Loucy (cell line): ENCODE data around the gene MCOLN1.

Source experiments
- H2AFZ ChIP-seq: fragments of 200-600 bp; sonication (generic); 2 replicates; pipeline ENCODE4 v1.6.0; 2016; ENCODE audit warnings: antibody characterized with exemption, mild to moderate bottlenecking, low read length, moderate library complexity
- H3F3A ChIP-seq: fragments of 200-600 bp; 2 replicates; pipeline ENCODE4 v1.6.0; 2016; ENCODE audit warnings: antibody characterized with exemption, low read depth, mild to moderate bottlenecking
- H3K27me3 ChIP-seq: fragments of 200-600 bp; sonication (generic); 2 replicates; pipeline ENCODE4 v1.6.1; 2014; ENCODE audit warnings: low read length, mild to moderate bottlenecking; ENCODE audit not compliant: insufficient read depth, poor library complexity, severe bottlenecking
- H3K36me3 ChIP-seq: fragments of 200-600 bp; sonication (generic); 2 replicates; pipeline ENCODE4 v1.6.1; 2016; ENCODE audit warnings: low read length; ENCODE audit not compliant: insufficient read depth
- H3K4me1 ChIP-seq: fragments of 200-600 bp; sonication (generic); 2 replicates; pipeline ENCODE4 v1.5.1; 2014; ENCODE audit warnings: low read length, mild to moderate bottlenecking; ENCODE audit not compliant: insufficient read depth, poor library complexity, severe bottlenecking
- H3K4me2 ChIP-seq: fragments of 200-600 bp; sonication (generic); 2 replicates; pipeline ENCODE4 v1.6.0; 2014; ENCODE audit warnings: antibody characterized with exemption, low read length, low read depth, mild to moderate bottlenecking; ENCODE audit not compliant: poor library complexity, severe bottlenecking
- H3K4me3 ChIP-seq: fragments of 200-600 bp; sonication (generic); 2 replicates; pipeline ENCODE4 v1.5.1; 2014; ENCODE audit warnings: low read length, mild to moderate bottlenecking, mixed read lengths; ENCODE audit not compliant: poor library complexity, severe bottlenecking
- H3K79me2 ChIP-seq: fragments of 200-600 bp; sonication (generic); 2 replicates; pipeline ENCODE4 v1.6.1; 2014; ENCODE audit warnings: low read length; ENCODE audit not compliant: insufficient read depth
- H3K9ac ChIP-seq: fragments of 200-600 bp; sonication (generic); 2 replicates; pipeline ENCODE4 v1.6.0; 2014; ENCODE audit warnings: mild to moderate bottlenecking, low read depth, low read length, moderate library complexity; ENCODE audit not compliant: poor library complexity, severe bottlenecking
- H3K9me2 ChIP-seq: fragments of 200-600 bp; sonication (generic); replicated peaks from 2 replicates; pipeline ENCODE4 v1.6.1; 2016; ENCODE audit warnings: low read depth, low read length, mixed read lengths
- H3K9me3 ChIP-seq: fragments of 200-600 bp; sonication (generic); 2 replicates; pipeline ENCODE4 v1.6.1; 2014; ENCODE audit warnings: mild to moderate bottlenecking, antibody characterized with exemption, low read length, low read depth; ENCODE audit not compliant: insufficient read depth
- H4K20me1 ChIP-seq: fragments of 200-600 bp; sonication (generic); 2 replicates; pipeline ENCODE4 v1.6.0; 2014; ENCODE audit warnings: antibody characterized with exemption, low read length, mild to moderate bottlenecking; ENCODE audit not compliant: insufficient read depth, poor library complexity, severe bottlenecking
- EZH2phosphoT487 ChIP-seq: fragments of 200-600 bp; IDR thresholded peaks from 2 replicates; pipeline ENCODE4 v1.6.1; 2018; ENCODE audit warnings: antibody characterized with exemption, mild to moderate bottlenecking, moderate library complexity, borderline replicate concordance
- TF ChIP-seq, protein P1 (sequence below): fragments of 200-600 bp; sonication (generic); conservative IDR thresholded peaks from 2 replicates; pipeline ENCODE4 v1.5.1; 2014; ENCODE audit warnings: mild to moderate bottlenecking, antibody characterized with exemption, low read length

Gene MCOLN1

GRCh38 chr19:7482584-7483439 is 39.6 kb upstream of the MCOLN1 start:
- Histone ChIP-seq H2AFZ (no peak overlapping the region), H3K9ac (no peak overlapping the region), H4K20me1 (no peaks in the 10 kb centered on the region), H3K9me3 (no peaks in the 10 kb centered on the region), H3K4me3 (no peak overlapping the region), H3K4me1 (no peaks in the 10 kb centered on the region), H3F3A (no peaks in the 10 kb centered on the region), H3K9me2 (no peaks in the 10 kb centered on the region), H3K79me2 (no peaks in the 10 kb centered on the region), H3K27me3 (no peaks in the 10 kb centered on the region), H3K4me2 (no peak overlapping the region), H3K36me3 (no peaks in the 10 kb centered on the region)
- TF ChIP-seq, protein P1, sequence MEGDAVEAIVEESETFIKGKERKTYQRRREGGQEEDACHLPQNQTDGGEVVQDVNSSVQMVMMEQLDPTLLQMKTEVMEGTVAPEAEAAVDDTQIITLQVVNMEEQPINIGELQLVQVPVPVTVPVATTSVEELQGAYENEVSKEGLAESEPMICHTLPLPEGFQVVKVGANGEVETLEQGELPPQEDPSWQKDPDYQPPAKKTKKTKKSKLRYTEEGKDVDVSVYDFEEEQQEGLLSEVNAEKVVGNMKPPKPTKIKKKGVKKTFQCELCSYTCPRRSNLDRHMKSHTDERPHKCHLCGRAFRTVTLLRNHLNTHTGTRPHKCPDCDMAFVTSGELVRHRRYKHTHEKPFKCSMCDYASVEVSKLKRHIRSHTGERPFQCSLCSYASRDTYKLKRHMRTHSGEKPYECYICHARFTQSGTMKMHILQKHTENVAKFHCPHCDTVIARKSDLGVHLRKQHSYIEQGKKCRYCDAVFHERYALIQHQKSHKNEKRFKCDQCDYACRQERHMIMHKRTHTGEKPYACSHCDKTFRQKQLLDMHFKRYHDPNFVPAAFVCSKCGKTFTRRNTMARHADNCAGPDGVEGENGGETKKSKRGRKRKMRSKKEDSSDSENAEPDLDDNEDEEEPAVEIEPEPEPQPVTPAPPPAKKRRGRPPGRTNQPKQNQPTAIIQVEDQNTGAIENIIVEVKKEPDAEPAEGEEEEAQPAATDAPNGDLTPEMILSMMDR = no peak
- no peak for TF ChIP-seq EZH2phosphoT487

- no peak overlapping the region for H3K4me3 ChIP-seq
- no peaks in the 10 kb centered on the region for H3K27me3 ChIP-seq
These were observed 38.7 kb upstream of the MCOLN1 start for GRCh38 chr19:7483720-7484201.

GRCh38 chr19:7486923-7487322 is 35.5 kb upstream of the MCOLN1 start:
- H3K4me3 ChIP-seq = no peak overlapping the region
- TF ChIP-seq, protein P1 = no peak
- no peak for TF ChIP-seq EZH2phosphoT487

More at GRCh38 chr19:7483720-7484201, 38.7 kb upstream of the MCOLN1 start:
- H3K9me3 ChIP-seq = no peaks in the 10 kb centered on the region
- H3F3A ChIP-seq = no peaks in the 10 kb centered on the region
- no peak overlapping the region for H3K9ac ChIP-seq
- H3K4me2 ChIP-seq = no peak overlapping the region
- H3K36me3 ChIP-seq = no peaks in the 10 kb centered on the region
- H3K79me2 ChIP-seq = no peaks in the 10 kb centered on the region
- no peak overlapping the region for H2AFZ ChIP-seq
- H3K9me2 ChIP-seq = no peaks in the 10 kb centered on the region
- no peaks in the 10 kb centered on the region for H4K20me1 ChIP-seq
- H3K4me1 ChIP-seq = no peaks in the 10 kb centered on the region
- TF ChIP-seq, protein P1 = no peak
- TF ChIP-seq EZH2phosphoT487 = no peak

More at GRCh38 chr19:7486923-7487322, 35.5 kb upstream of the MCOLN1 start:
- H3K36me3 ChIP-seq = no peaks in the 10 kb centered on the region
- H2AFZ ChIP-seq = no peak overlapping the region
- H3K9me2 ChIP-seq = no peaks in the 10 kb centered on the region
- H3K79me2 ChIP-seq = no peaks in the 10 kb centered on the region
- no peaks in the 10 kb centered on the region for H4K20me1 ChIP-seq
- H3K9ac ChIP-seq = no peak overlapping the region
- no peaks in the 10 kb centered on the region for H3K9me3 ChIP-seq
- H3K4me1 ChIP-seq = no peaks in the 10 kb centered on the region
- H3K4me2 ChIP-seq = no peak overlapping the region
- H3K27me3 ChIP-seq = no peaks in the 10 kb centered on the region
- H3F3A ChIP-seq = no peaks in the 10 kb centered on the region
